ENCODE measurements around the gene INSR.
A peak's percentile ranks its signal among the peaks of the same experiment; 100 is the strongest.
"Not testable (repeated sequence)": the region's sequence is repeated elsewhere in the genome, so short reads cannot be mapped to it uniquely, and the experiment has no call there.

The INSR gene

GRCh38 chr19:7195046-7195445, 99.2 kb downstream of the INSR start:
- no peak for DNase-seq (ENCODE audit: low read depth, low spot score)

GRCh38 chr19:7194566-7194965, 99.6 kb downstream of the INSR start:
- DNase-seq (ENCODE audit: low read depth, low spot score): no peak

DNA sequence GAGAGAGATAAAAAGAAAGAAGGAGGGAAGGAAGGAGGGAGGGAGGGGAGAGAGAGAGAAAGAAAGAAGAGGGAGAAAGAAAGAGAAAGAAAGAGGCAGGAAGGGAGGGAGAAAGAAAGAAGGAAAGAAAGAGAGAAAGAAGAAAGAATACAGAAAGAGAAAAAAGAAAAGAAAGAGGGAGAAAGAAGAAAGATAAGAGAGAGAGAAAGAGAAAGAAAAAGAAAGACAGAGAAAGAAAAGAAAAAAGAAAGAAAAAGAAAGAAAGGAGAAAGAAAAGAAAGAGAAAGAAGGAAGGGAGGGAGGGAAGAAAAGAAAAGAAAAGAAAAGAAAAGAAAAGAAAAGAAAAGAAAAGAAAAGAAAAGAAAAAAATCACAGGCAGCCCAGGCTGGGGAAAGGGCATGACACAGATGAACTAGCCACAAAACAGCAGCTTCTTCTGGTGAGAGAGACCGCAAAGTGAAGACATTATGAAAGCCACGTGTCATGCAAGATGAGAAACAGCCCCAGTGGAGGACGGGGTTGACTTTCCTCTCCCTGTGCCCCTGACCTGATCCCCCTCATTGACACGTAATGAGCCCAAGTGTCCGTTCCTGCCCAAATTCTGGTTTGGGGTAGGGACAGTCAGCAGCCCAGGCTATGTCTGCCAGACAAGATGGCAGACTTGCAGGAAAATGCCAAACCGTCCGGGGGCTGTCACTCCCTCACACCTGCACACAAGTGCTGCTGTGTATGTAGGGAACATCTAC, 102.1 kb downstream of the INSR start:
- DNase-seq (ENCODE audit: low read depth, low spot score): no peak

GRCh38 chr19:7188698-7189629, 105.2 kb downstream of the INSR start:
- DNase-seq (ENCODE audit: low read depth, low spot score): no peak

GRCh38 chr19:7187605-7188339, 106.4 kb downstream of the INSR start:
- DNase-seq (ENCODE audit: low read depth, low spot score): no peak

- no peak for DNase-seq (ENCODE audit: low read depth, low spot score)
Measured at GRCh38 chr19:7182489-7182888, 111.7 kb downstream of the INSR start.

DNA sequence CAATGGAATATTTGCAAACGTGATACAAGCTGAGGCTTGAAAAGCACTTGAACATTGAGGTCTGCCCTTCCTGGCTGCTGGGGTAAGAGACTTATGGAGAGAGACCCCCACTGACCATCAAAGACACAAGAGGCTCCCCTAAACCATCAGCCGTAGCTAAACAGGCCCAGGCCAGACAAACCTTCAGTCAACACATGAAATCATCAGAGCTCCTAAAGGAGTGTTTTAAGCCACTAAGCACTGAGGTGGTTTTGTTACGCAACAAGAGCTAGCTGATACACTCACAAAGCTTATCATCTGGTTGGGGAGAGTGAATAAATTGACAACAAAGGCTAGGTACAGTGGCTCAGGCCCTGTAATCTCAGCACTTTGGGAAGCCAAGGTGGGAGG, 114.3 kb downstream of the INSR start:
- no peak for DNase-seq (ENCODE audit: low read depth, low spot score)

- peak; percentile 69 for DNase-seq (ENCODE audit: low read depth, low spot score)
Measured at GRCh38 chr19:7177926-7178325, 116.3 kb downstream of the INSR start.

GRCh38 chr19:7176792-7177191, 117.4 kb downstream of the INSR start:
- DNase-seq (ENCODE audit: low read depth, low spot score): no peak

- DNase-seq (ENCODE audit: low read depth, low spot score): no peak
Measured at GRCh38 chr19:7172794-7173193, 121.4 kb downstream of the INSR start.

DNA sequence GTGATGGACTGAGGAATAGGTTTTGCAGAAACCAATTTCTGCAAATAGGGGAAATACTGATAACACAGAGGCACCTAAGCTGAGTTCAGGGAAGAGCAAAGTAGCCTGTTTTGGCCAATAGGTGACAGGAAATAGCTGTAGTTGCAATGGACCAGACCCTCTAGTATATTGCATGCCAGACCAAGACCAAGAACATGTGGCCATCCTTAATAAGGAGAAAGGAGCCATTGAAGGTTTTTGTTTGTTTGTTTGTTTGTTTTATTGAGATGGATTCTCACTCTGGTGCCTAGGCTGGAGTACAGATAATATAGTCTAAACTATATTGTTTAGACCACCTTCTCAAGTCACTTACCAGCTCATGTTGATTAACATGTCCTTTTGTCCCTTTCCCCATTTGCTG, 123.2 kb downstream of the INSR start:
- no peak for DNase-seq (ENCODE audit: low read depth, low spot score)

DNA sequence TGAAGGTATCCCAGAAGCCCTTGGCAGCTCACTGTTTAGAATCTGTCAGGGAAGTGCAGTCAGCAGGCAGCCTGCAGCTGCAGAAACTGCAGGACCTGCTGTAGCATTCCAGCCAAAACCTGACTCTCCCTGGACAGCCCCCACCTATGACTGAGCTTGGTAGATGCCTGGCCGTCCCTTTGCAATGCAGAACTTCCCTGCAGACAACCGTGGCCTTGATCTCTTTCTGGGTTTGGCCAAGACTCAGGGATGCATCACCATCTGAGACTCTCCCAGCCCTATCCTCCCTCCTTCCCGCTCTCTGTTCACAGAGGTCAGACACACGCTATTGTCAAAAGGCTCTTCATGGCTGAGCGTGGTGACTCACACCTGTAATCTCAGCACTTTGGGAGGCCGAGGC, 125.3 kb downstream of the INSR start:
- peak; percentile 9 for DNase-seq (ENCODE audit: low read depth, low spot score)

DNA sequence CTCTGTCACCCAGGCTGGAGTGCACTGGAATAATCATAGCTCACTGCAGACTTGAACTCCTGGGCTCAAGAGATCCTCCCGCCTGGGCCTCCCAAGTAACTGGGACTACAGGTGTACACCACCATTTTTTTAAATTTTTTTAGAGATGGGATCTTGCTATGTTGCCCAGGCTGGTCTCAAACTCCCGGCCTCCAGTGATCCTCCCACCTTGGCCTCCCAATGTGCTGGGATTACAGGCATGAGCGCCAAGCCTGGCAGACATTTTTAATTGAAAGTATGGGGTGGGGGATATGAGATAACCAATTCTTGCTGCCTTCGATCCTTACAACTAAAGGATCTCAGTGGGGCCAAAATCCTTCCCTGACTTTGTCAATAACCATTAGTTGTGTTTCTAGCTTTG, 132.9 kb downstream of the INSR start:
- DNase-seq (ENCODE audit: low read depth, low spot score): no peak

DNA sequence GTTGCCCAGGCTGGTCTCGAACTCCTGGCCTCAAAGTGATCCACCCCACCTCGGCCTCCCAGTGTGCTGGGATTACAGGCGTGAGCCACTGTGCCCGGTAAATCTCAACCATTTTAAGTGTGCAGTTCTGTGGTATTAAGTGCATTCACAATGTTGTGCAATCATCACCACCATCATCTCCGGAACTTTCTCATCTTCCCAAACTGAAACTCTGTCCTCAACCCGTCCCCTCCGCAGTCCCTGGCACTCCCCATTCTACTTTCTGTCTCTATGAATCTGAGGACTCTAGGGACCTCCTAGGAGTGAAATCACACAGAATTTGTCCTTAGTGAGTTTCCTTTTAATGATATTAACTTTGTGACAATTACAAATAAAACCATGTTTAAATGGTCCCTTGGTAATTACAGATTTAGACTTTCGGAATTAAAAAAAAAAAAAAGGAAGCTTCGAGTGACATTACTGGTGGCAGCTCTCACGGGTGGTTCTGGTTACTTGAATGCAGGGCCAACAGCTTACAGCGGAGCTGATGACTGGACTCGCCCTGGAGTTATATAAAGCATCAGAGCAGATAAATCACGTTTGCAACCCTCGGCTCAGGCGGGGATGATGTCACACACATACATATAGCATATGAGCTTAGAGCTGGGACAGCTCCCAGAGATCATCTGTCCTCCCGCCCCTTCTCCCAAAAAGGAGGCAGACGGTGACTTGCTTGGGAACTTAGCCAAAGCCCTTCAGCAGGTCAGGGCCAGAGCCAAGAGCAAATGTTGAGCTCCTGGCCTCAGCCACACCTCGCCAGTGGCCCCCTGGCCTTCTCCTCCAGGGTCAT, 134.9 kb downstream of the INSR start:
- DNase-seq (ENCODE audit: low read depth, low spot score): no peak

GRCh38 chr19:7153022-7153421, 141.2 kb downstream of the INSR start:
- no peak for DNase-seq (ENCODE audit: low read depth, low spot score)

- DNase-seq (ENCODE audit: low read depth, low spot score): no peak
Measured at GRCh38 chr19:7152568-7152967, 141.6 kb downstream of the INSR start.

DNA sequence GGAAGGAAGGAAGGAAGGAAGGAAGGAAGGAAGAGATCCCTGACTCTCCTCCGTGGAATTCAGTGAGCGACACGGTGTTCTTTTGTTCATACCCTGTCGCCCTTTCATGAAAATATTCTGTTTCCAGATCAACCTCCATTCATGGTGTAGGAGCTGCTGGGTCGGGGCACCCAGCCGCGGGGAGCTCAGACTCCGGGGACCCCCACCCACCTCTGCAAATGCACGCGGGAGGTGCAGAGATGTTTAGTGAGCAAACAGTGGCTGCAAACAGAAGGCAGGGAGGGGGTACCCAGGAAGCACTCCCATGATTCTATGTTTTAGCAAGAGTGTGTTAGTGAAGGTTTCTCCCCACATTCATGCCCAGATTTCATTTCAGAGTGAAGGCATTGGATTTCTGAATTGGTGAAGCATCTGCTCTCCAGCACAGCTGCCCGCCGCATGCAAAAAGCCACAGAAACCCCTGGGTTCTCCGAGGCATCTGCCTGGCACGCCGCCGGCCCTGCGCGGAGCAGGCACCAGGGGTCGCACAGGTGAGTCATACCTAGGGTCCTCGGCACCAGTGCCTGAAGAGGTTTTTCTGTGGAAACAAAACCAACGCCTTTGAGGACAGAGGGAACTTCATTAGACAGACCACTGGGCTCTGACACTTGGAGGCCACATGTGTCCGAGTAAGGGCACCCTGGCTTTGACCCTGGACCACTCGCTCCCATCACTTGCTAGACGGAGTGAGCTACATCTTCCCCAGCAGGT, 144.1 kb downstream of the INSR start:
- no peak for DNase-seq (ENCODE audit: low read depth, low spot score)

GRCh38 chr19:7147119-7147675, 147.0 kb downstream of the INSR start:
- not testable (repeated sequence) for DNase-seq (ENCODE audit: low read depth, low spot score)

DNA sequence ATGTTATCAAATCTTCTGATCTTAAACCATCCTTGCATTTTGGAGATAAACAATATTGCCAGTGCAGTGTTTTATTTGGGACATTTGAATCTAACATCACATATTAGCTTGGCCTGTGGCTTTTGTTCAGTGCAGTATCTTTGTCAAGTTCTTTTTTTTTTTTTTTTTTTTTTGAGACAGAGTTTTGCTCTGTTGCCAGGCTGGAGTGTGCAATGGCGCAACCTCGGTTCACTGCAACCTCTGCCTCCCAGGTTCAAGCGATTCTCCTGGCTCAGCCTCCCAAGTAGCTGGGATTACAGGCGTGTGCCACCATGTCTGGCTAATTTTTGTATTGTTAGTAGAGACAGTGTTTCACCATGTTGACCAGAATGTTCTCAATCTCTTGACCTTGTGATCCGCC, 148.1 kb downstream of the INSR start:
- DNase-seq (ENCODE audit: low read depth, low spot score): not testable (repeated sequence)

DNA sequence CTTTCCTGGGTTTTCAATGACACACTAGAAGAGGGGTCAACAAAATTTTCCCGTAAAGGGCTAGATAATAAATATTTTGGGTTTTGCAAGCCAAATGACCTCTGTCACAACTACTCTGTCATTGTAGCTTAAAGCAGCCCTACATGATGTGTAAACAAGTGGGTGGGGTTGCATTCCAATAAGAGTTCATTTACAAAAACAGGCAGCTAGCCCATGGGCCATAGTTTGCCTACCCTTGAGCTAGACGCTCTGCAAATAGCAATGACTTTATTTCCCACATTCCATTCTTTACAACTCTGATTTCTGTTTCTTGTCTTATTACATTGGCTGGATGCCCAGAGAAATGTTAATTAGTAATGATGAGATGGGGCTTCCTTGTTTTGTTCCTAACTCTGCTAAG, 148.7 kb downstream of the INSR start:
- no peak for DNase-seq (ENCODE audit: low read depth, low spot score)

Measured in astrocyte of the hippocampus (primary cell).